PC-9 (cell line): ENCODE results near the gene UGT1A3. TPM values are rescaled to one million over a fixed set of nuclear protein-coding genes. Genes with fewer than 3 reads are reported as not detected.

Experiments used
- BruUV-seq: library from RNA; stranded (reverse); fragments of 400-500 nt; replicated peaks from 2 replicates; lab custom pipeline; 2021; lab: Mats Ljungman, UMichigan
- CTCF ChIA-PET: fragments of 300-600 bp; sonication (Branson Sonifier 250); formaldehyde crosslinking; loops from one replicate; lab custom pipeline; 2022; ENCODE audit warnings: antibody characterized with exemption; lab: Charles Lee
- POLR2A ChIA-PET: fragments of 300-600 bp; sonication (Branson Sonifier 250); formaldehyde crosslinking; loops from one replicate; lab custom pipeline; 2022; ENCODE audit warnings: antibody characterized with exemption; ENCODE audit not compliant: unreplicated experiment; lab: Charles Lee
- DNase-seq, 2 experiments: peaks; one replicate each; pipeline versions ENCODE4 v3.0.0 to v3.0.0-alpha.2; 2015 to 2022; ENCODE audit warnings: mixed read lengths in 1 of 2
- H2AFZ ChIP-seq: fragments of 200-600 bp; sonication (generic); 2 replicates; pipeline ENCODE4 v1.8.1; 2017; ENCODE audit warnings: antibody characterized with exemption
- H3F3A ChIP-seq: fragments of 200-600 bp; sonication (generic); 2 replicates; pipeline ENCODE4 v1.8.1; 2017; ENCODE audit warnings: antibody characterized with exemption, mild to moderate bottlenecking, low read depth; ENCODE audit not compliant: insufficient read depth
- H3K27ac ChIP-seq: fragments of 200-600 bp; sonication (generic); 2 replicates; pipeline ENCODE4 v1.6.1; 2016; ENCODE audit warnings: mixed run types
- H3K27me3 ChIP-seq: fragments of 200-600 bp; sonication (generic); 2 replicates; pipeline ENCODE4 v1.6.1; 2016; ENCODE audit warnings: low read depth, mixed run types; ENCODE audit not compliant: insufficient read depth
- H3K36me3 ChIP-seq: fragments of 200-600 bp; sonication (generic); 2 replicates; pipeline ENCODE4 v1.6.1; 2016; ENCODE audit warnings: low read depth, mixed run types
- H3K4me1 ChIP-seq: fragments of 200-600 bp; sonication (generic); replicated peaks from 2 replicates; pipeline ENCODE4 v1.6.1; 2016; ENCODE audit warnings: mixed run types; ENCODE audit not compliant: insufficient read depth
- H3K4me2 ChIP-seq: fragments of 200-600 bp; sonication (generic); 2 replicates; pipeline ENCODE4 v1.6.1; 2017; ENCODE audit warnings: mixed run types
- H3K4me3 ChIP-seq: fragments of 200-600 bp; sonication (generic); 2 replicates; pipeline ENCODE4 v1.6.1; 2016; ENCODE audit warnings: mixed run types
- H3K79me2 ChIP-seq: fragments of 200-600 bp; sonication (generic); 2 replicates; pipeline ENCODE4 v1.6.1; 2017; ENCODE audit warnings: low read depth, mixed run types
- H3K9me2 ChIP-seq: fragments of 200-600 bp; sonication (generic); 2 replicates; pipeline ENCODE4 v1.8.1; 2017; ENCODE audit warnings: mild to moderate bottlenecking; ENCODE audit not compliant: insufficient read depth
- H3K9me3 ChIP-seq: fragments of 200-600 bp; sonication (generic); 2 replicates; pipeline ENCODE4 v1.8.1; 2016; ENCODE audit warnings: low read depth; ENCODE audit not compliant: insufficient read depth
- H4K20me1 ChIP-seq: fragments of 200-600 bp; sonication (generic); 2 replicates; pipeline ENCODE4 v1.8.1; 2017; ENCODE audit not compliant: insufficient read depth
- CTCF ChIP-seq: fragments of 200-600 bp; sonication (generic); conservative IDR thresholded peaks from 2 replicates; pipeline ENCODE4 v1.6.1; 2017; ENCODE audit warnings: mixed run types, antibody characterized with exemption, mild to moderate bottlenecking, moderate library complexity
- EZH2 ChIP-seq: fragments of 200-600 bp; sonication (generic); IDR thresholded peaks from 2 replicates; pipeline ENCODE4 v1.8.0; 2017; ENCODE audit warnings: antibody characterized with exemption, low read depth
- intact Hi-C: fragments of 100-400 bp; cut with micrococcal nuclease; formaldehyde crosslinking; loops from one replicate; pipeline ENCODE4 v1.10.0; 2022; ENCODE audit not compliant: unreplicated experiment
- total RNA-seq: library from RNA; stranded (reverse); gene quantifications from 2 replicates; pipeline ENCODE4 v1.2.3, GENCODE V29; 2021

The UGT1A3 gene
- total RNA-seq, 1 experiment from 2014 or later: 67.1 TPM

DNA sequence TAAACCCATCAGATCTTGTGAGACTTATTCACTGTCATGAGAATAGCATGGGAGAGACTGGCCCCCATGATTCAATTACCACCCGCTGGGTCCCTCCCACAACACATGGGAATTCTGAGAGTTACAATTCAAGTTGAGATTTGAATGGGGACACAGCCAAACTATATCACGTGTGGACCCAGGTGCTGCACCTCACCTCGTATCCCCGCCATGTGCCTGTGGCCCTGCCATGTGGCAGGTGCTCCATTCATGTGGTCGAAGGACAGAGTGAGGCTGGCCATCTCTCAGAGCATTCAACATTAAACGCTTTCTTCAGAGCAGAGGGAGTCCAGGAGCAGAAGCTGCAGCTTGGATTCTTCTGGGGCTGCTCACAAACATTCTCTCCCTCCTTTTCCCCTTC is 81.5 kb downstream of the UGT1A3 start:
- DNase-seq: no peak
- no TSS peak for BruUV-seq
- Histone ChIP-seq H3K36me3 (no peaks in the 10 kb centered on the region), H3K79me2 (no peaks in the 10 kb centered on the region), H3K4me2 (no peak overlapping the region), H3K9me2 (no peaks in the 10 kb centered on the region), H3K27ac (no peak overlapping the region), H3K4me1 (no peaks in the 10 kb centered on the region), H3F3A (no peaks in the 10 kb centered on the region), H3K9me3 (no peaks in the 10 kb centered on the region), H2AFZ (no peak overlapping the region), H4K20me1 (no peaks in the 10 kb centered on the region), H3K4me3 (no peak overlapping the region), H3K27me3 (no peaks in the 10 kb centered on the region; the same call in 1 of the 2 replicates)
- TF ChIP-seq EZH2 (no peak), CTCF (no peak)
- intact Hi-C loops: no loop called here
- POLR2A ChIA-PET: no interaction called here
- CTCF ChIA-PET: no interaction called here

DNA sequence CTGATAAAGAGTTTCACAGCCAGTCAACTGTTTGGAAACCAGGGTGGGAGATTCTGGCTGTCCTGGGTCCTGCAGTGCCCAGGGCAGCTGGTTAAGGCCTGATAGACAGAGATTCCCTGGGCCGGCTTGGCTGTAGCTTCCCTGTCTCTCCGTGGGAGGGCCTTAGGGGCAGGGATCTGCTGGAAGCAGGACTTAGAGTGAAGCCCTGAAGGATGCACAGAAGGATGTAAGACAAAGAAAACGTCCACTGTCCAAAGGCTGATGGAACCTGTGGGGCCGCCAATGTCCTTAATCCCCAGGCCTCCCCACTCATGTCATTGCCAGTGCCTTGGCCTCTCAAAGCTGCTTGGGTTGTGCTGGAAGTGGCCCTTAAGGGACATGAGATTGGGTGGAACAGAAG is 82.2 kb downstream of the UGT1A3 start:
- Histone ChIP-seq H3K27ac (no peak overlapping the region), H3K9me3 (no peaks in the 10 kb centered on the region), H3K4me3 (no peak overlapping the region), H3K27me3 (no peaks in the 10 kb centered on the region; the same call in 1 of the 2 replicates), H3K36me3 (no peaks in the 10 kb centered on the region), H4K20me1 (no peaks in the 10 kb centered on the region), H3K9me2 (no peaks in the 10 kb centered on the region), H3F3A (no peaks in the 10 kb centered on the region), H3K4me2 (no peak overlapping the region), H3K79me2 (no peaks in the 10 kb centered on the region), H2AFZ (no peak overlapping the region), H3K4me1 (no peaks in the 10 kb centered on the region)
- intact Hi-C loops: no loop called here
- CTCF ChIA-PET: no interaction called here
- no peak for DNase-seq
- no TSS peak for BruUV-seq
- TF ChIP-seq CTCF (no peak), EZH2 (no peak)
- POLR2A ChIA-PET: no interaction called here

GRCh38 chr2:233811732-233812131 is 82.9 kb downstream of the UGT1A3 start:
- intact Hi-C loops: no loop called here
- no peak overlapping the region for H3K4me2 ChIP-seq
- ChIA-PET CTCF (no interaction called here), POLR2A (no interaction called here)
- H3F3A ChIP-seq: no peaks in the 10 kb centered on the region
- no TSS peak for BruUV-seq
- H3K36me3 ChIP-seq: no peaks in the 10 kb centered on the region
- no peaks in the 10 kb centered on the region for H3K4me1 ChIP-seq
- no peaks in the 10 kb centered on the region for H3K9me3 ChIP-seq
- no peak for TF ChIP-seq EZH2
- TF ChIP-seq CTCF: no peak
- no peaks in the 10 kb centered on the region for H4K20me1 ChIP-seq
- H3K9me2 ChIP-seq: no peaks in the 10 kb centered on the region
- H2AFZ ChIP-seq: no peak overlapping the region
- no peak overlapping the region for H3K27ac ChIP-seq
- H3K79me2 ChIP-seq: no peaks in the 10 kb centered on the region
- DNase-seq: no peak
- H3K27me3 ChIP-seq: no peaks in the 10 kb centered on the region; the same call in 1 of the 2 replicates
- no peak overlapping the region for H3K4me3 ChIP-seq
